Measurements from ENCODE around the gene PHLPP1. TPM values are rescaled to one million over a fixed set of nuclear protein-coding genes. Genes with fewer than 3 reads are reported as not detected.

The PHLPP1 gene
- total and polyA plus RNA-seq, 2 of the 13 experiments (the other 11 are each of a cell fraction or from before 2014, with no cell fraction given): 9.8 to 18.5 TPM

DNA sequence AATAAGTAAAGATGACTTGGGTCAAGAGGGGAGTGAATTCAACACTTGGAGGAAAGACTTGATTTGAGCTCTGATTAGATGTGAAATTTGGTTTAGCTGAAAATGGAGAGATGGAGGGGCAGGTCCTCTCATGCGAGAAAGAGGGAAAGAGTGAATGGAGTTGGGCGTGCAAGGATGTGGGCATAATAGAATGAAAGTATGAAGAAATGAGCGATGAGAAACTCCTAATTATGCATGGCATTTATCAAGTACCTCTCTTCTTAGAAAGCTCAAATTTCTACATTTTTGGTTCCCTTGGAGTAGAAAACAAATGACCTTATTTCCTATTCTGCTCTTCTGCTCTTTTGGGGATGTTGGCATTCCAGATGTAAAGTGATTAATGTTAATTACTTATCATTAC, 161.5 kb downstream of the PHLPP1 start:
- in situ Hi-C loops (cut with HindIII; ENCODE audit: extremely low pct_ligation_motif_present, low pct_unique_long_range_greater_than_20kb) (no loop called here), intact Hi-C loops (cut with micrococcal nuclease; ENCODE audit: unreplicated experiment) (no loop called here)
- TF ChIP-seq DNMT1 (CRISPR knock-in tag; IDR thresholded peaks at IDR 0.05) (no peak), ZNF124 (CRISPR knock-in tag; IDR thresholded peaks at IDR 0.05) (no peak), ZFYVE20 (CRISPR knock-in tag; IDR thresholded peaks at IDR 0.05; ENCODE audit: borderline replicate concordance, low read depth) (no peak), ZNF264 (CRISPR knock-in tag; IDR thresholded peaks at IDR 0.05) (no peak), BHLHE40 (IDR thresholded peaks at IDR 0.05; ENCODE audit: low read length) (no peak), MLLT10 (CRISPR knock-in tag; IDR thresholded peaks at IDR 0.05) (no peak), RFX1 (IDR thresholded peaks at IDR 0.05) (no peak)
- TF ChIP-seq, protein P1, sequence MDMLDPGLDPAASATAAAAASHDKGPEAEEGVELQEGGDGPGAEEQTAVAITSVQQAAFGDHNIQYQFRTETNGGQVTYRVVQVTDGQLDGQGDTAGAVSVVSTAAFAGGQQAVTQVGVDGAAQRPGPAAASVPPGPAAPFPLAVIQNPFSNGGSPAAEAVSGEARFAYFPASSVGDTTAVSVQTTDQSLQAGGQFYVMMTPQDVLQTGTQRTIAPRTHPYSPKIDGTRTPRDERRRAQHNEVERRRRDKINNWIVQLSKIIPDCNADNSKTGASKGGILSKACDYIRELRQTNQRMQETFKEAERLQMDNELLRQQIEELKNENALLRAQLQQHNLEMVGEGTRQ (IDR thresholded peaks at IDR 0.05; ENCODE audit: low read depth, low read length): no peak
- TF ChIP-seq, protein P1 (CRISPR knock-in tag; IDR thresholded peaks at IDR 0.05; ENCODE audit: borderline replicate concordance): no peak
- TF ChIP-seq, protein P2, sequence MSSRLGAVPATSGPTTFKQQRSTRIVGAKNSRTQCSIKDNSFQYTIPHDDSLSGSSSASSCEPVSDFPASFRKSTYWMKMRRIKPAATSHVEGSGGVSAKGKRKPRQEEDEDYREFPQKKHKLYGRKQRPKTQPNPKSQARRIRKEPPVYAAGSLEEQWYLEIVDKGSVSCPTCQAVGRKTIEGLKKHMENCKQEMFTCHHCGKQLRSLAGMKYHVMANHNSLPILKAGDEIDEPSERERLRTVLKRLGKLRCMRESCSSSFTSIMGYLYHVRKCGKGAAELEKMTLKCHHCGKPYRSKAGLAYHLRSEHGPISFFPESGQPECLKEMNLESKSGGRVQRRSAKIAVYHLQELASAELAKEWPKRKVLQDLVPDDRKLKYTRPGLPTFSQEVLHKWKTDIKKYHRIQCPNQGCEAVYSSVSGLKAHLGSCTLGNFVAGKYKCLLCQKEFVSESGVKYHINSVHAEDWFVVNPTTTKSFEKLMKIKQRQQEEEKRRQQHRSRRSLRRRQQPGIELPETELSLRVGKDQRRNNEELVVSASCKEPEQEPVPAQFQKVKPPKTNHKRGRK (CRISPR knock-in tag; IDR thresholded peaks at IDR 0.05): no peak
- TF ChIP-seq, protein P3, sequence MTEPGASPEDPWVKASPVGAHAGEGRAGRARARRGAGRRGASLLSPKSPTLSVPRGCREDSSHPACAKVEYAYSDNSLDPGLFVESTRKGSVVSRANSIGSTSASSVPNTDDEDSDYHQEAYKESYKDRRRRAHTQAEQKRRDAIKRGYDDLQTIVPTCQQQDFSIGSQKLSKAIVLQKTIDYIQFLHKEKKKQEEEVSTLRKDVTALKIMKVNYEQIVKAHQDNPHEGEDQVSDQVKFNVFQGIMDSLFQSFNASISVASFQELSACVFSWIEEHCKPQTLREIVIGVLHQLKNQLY (CRISPR knock-in tag; IDR thresholded peaks at IDR 0.05): no peak
- TF ChIP-seq, protein P4, sequence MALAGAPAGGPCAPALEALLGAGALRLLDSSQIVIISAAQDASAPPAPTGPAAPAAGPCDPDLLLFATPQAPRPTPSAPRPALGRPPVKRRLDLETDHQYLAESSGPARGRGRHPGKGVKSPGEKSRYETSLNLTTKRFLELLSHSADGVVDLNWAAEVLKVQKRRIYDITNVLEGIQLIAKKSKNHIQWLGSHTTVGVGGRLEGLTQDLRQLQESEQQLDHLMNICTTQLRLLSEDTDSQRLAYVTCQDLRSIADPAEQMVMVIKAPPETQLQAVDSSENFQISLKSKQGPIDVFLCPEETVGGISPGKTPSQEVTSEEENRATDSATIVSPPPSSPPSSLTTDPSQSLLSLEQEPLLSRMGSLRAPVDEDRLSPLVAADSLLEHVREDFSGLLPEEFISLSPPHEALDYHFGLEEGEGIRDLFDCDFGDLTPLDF (CRISPR knock-in tag; IDR thresholded peaks at IDR 0.05): no peak
- TF ChIP-seq, protein P5, sequence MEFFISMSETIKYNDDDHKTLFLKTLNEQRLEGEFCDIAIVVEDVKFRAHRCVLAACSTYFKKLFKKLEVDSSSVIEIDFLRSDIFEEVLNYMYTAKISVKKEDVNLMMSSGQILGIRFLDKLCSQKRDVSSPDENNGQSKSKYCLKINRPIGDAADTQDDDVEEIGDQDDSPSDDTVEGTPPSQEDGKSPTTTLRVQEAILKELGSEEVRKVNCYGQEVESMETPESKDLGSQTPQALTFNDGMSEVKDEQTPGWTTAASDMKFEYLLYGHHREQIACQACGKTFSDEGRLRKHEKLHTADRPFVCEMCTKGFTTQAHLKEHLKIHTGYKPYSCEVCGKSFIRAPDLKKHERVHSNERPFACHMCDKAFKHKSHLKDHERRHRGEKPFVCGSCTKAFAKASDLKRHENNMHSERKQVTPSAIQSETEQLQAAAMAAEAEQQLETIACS (CRISPR knock-in tag; IDR thresholded peaks at IDR 0.05): no peak
- Histone ChIP-seq H3K9ac (ENCODE audit: insufficient read depth, low read depth, low read length) (no peak overlapping the region), H3K27me3 (ENCODE audit: control insufficient read depth in 1 of 2, insufficient read depth in 2 of 2, low read length in 2 of 2) (no peaks in the 10 kb centered on the region), H2AFZ (ENCODE audit: low read length) (no peak overlapping the region), H3K9me3 (ENCODE audit: low read length) (no peaks in the 10 kb centered on the region), H3K4me3 (replicated peaks in 1 of 3; ENCODE audit: insufficient read depth in 1 of 3, low read depth in 2 of 3, low read length in 3 of 3) (no peak overlapping the region), H3K79me2 (ENCODE audit: insufficient read depth, low read length) (peaks cover 6% of the 10 kb centered on the region), H3K36me3 (replicated peaks in 1 of 2; ENCODE audit: control insufficient read depth in 1 of 2, insufficient read depth in 2 of 2, low read length in 2 of 2) (peaks cover 1 to 5% of the 10 kb centered on the region in 2 experiments; a peak in 1 of 5 replicates), H4K20me1 (ENCODE audit: insufficient read depth, low read length) (no peaks in the 10 kb centered on the region; the same call in 1 of the 2 replicates), H3K4me2 (ENCODE audit: low read depth, low read length) (no peak overlapping the region), H3K27ac (ENCODE audit: extremely low read length, insufficient read depth, low read length) (no peak overlapping the region), H3K4me1 (ENCODE audit: insufficient read depth, low read length) (peaks cover 31% of the 10 kb centered on the region)
- ChIA-PET CTCF (ENCODE audit: low intra/inter-chr PET ratio, low total read pairs) (no interaction called here), POLR2A (no interaction called here)
- ATAC-seq (no peak), DNase-seq (ENCODE audit: low spot score) (no peak), FAIRE-seq (no peak)
- WGBS (ENCODE audit: low lambda C conversion rate): 98% methylated on average over 3 of the region's 3 CpGs
- BruUV-seq (replicated peaks): no TSS peak
